H1 (cell line): ENCODE results near the gene NOTCH2. TPM values are rescaled to one million over a fixed set of nuclear protein-coding genes. Genes with fewer than 3 reads are reported as not detected.

Experiments
- polyA plus RNA-seq, 7 experiments: library from polyadenylated mRNA; depleted of rRNA in 3 of 7; stranded (reverse) in 5 of 7; unstranded in 2 of 7; fragments of >200 nt in 5 of 7; fragments of 200-250 nt in 2 of 7; gene quantifications; 1 replicate in 5 of 7; 2 replicates in 1 of 7; 4 replicates in 1 of 7; pipeline versions ENCODE4 v1.2.1 to v1.2.3, GENCODE V29; 2011 to 2013; ENCODE audit warnings: missing spikeins in 2 of 7, mixed read lengths in 2 of 7
- total RNA-seq: library from RNA; stranded (reverse); fragmentation: NEBNext Ultra II Directional; extraction: Animal tissue kit (Norgen Biotek cat#: 25700); gene quantifications from 2 replicates; pipeline ENCODE4 v1.2.1, GENCODE V29; 2021

Gene NOTCH2
- total and polyA plus RNA-seq, 2 of the 8 experiments (the other 6 are each of a cell fraction or from before 2014, with no cell fraction given) = 17.7 to 63.0 TPM

Other genes with a start within 250 kb of the NOTCH2 start
- gene ADAM30, start 173.1 kb downstream of the NOTCH2 start, total RNA-seq = not detected in 2 replicates
- gene ADAM30, start 173.1 kb downstream of the NOTCH2 start, polyA plus RNA-seq (2011; rRNA removed) = not detected in 2 replicates
- 10.7 and 11.6 TPM in 2 replicates for gene SEC22B, start 106.9 kb upstream of the NOTCH2 start, total RNA-seq
- 3.8 and 5.6 TPM in 2 replicates for gene SEC22B, start 106.9 kb upstream of the NOTCH2 start, polyA plus RNA-seq (2011; rRNA removed)